Ishikawa (cell line): ENCODE results near the gene TP53.

Source experiments
- MAX ChIP-seq: IDR thresholded peaks from 2 replicates; pipeline ENCODE4 v1.6.1; 2012
- NFIC ChIP-seq: IDR thresholded peaks from 2 replicates; pipeline ENCODE4 v1.6.1; 2012
- RAD21 ChIP-seq: IDR thresholded peaks from 2 replicates; pipeline ENCODE4 v1.6.1; 2012; ENCODE audit warnings: low read depth
- TAF1 ChIP-seq: IDR thresholded peaks from 2 replicates; pipeline ENCODE4 v1.6.1; 2012; ENCODE audit warnings: low read depth, mild to moderate bottlenecking
- YY1 ChIP-seq: IDR thresholded peaks from 2 replicates; pipeline ENCODE4 v1.6.1; 2012; ENCODE audit warnings: low read depth

GRCh38 chr17:7668482-7668881 is 18.8 kb downstream of the TP53 start:
- no peak for TF ChIP-seq RAD21
- no peak for TF ChIP-seq NFIC
- TF ChIP-seq TAF1 = no peak
- TF ChIP-seq YY1 = no peak
- no peak for TF ChIP-seq MAX
